CD4-positive, alpha-beta T cell (primary cell): ENCODE data around the gene GDF9. TPM values are rescaled to one million over a fixed set of nuclear protein-coding genes. Genes with fewer than 3 reads are reported as not detected.

ENCODE experiments used
- ATAC-seq: fragments of 200-7000 bp; cut with Tn5 transposase; one replicate; pipeline ENCODE4 v1.10.0; 2022; ENCODE audit warnings: mild to moderate bottlenecking; ENCODE audit not compliant: poor library complexity
- CTCF ChIA-PET: fragments of 350-600 bp; sonication (Branson Sonifier 250); formaldehyde crosslinking; loops from one replicate; lab custom pipeline; 2021; ENCODE audit warnings: antibody characterized with exemption, inconsistent platforms; lab: Charles Lee
- POLR2A ChIA-PET: fragments of 350-600 bp; sonication (Branson Sonifier 250); formaldehyde crosslinking; loops from one replicate; lab custom pipeline; 2021; ENCODE audit warnings: antibody characterized with exemption, inconsistent platforms; lab: Charles Lee
- DNase-seq, 14 experiments: peaks; one replicate each; pipeline ENCODE4 v3.0.0-alpha.2; 2013 to 2020; ENCODE audit warnings: mixed read lengths in 2 of 14
- H3K27ac ChIP-seq, 2 donors: one replicate each; pipeline versions ENCODE4 v1.5.1 to v1.7.0; 2013; ENCODE audit warnings: low read length in 2 of 2, low read depth in 1 of 2, mild to moderate bottlenecking in 1 of 2
- H3K27me3 ChIP-seq, 2 experiments: 1 replicate in 1 of 2; 2 replicates in 1 of 2; pipeline versions ENCODE4 v1.6.1 to v1.7.0; 2013; ENCODE audit warnings: low read length in 2 of 2, control low read depth in 1 of 2, mild to moderate bottlenecking in 1 of 2, moderate library complexity in 1 of 2; ENCODE audit not compliant: insufficient read depth in 2 of 2, control insufficient read depth in 1 of 2
- H3K36me3 ChIP-seq: one replicate; pipeline ENCODE4 v1.6.1; 2013; ENCODE audit warnings: low read length, control low read depth; ENCODE audit not compliant: insufficient read depth
- H3K4me1 ChIP-seq: one replicate; pipeline ENCODE4 v1.6.1; 2013; ENCODE audit warnings: low read length, control low read depth; ENCODE audit not compliant: insufficient read depth
- H3K4me3 ChIP-seq: one replicate; pipeline ENCODE4 v1.5.1; 2013; ENCODE audit warnings: mild to moderate bottlenecking, low read length, moderate library complexity
- H3K9me3 ChIP-seq, 2 experiments: 1 replicate in 1 of 2; 2 replicates in 1 of 2; pipeline versions ENCODE4 v1.6.1 to v1.7.0; 2013; ENCODE audit warnings: low read length in 2 of 2, mild to moderate bottlenecking in 2 of 2, control low read depth in 1 of 2, moderate library complexity in 1 of 2; ENCODE audit not compliant: control insufficient read depth in 1 of 2, insufficient read depth in 1 of 2
- H3K27ac Mint-ChIP-seq: one replicate; pipeline ENCODE4 v1.8.0; 2020; ENCODE audit warnings: mixed read lengths
- H3K27me3 Mint-ChIP-seq: one replicate; pipeline ENCODE4 v1.8.0; 2021; ENCODE audit warnings: mixed read lengths
- H3K36me3 Mint-ChIP-seq: one replicate; pipeline ENCODE4 v1.8.0; 2021; ENCODE audit warnings: low read depth, mixed read lengths
- H3K4me1 Mint-ChIP-seq: one replicate; pipeline ENCODE4 v1.8.0; 2021; ENCODE audit warnings: low read depth, mixed read lengths
- H3K4me3 Mint-ChIP-seq: one replicate; pipeline ENCODE4 v1.8.0; 2020; ENCODE audit warnings: mild to moderate bottlenecking, mixed read lengths
- H3K9me3 Mint-ChIP-seq: one replicate; pipeline ENCODE4 v1.8.0; 2020; ENCODE audit warnings: mixed read lengths
- intact Hi-C, 2 experiments: fragments of 100-400 bp; cut with DNase I in 1 of 2; cut with micrococcal nuclease in 1 of 2; formaldehyde crosslinking; loops; one replicate each; pipeline versions ENCODE4 v1.15.1 to v1.9.0; 2023 to 2025; cut with DNase I, micrococcal nuclease
- total RNA-seq, 174 experiments: library from RNA in 2 of 174; stranded (reverse) in 2 of 174; gene quantifications; one replicate each; pipeline ENCODE4 v1.2.3 and lab custom pipeline; 2021 to 2026
- TF ChIP-seq, protein P1 (sequence below): fragments of 200-600 bp; IDR thresholded peaks from one replicate; pipeline ENCODE4 v1.8.0; 2022; ENCODE audit warnings: antibody characterized with exemption, mild to moderate bottlenecking

GDF9 gene
- total RNA-seq, 2 experiments from 2014 or later: 0.91 to 1.6 TPM

DNA sequence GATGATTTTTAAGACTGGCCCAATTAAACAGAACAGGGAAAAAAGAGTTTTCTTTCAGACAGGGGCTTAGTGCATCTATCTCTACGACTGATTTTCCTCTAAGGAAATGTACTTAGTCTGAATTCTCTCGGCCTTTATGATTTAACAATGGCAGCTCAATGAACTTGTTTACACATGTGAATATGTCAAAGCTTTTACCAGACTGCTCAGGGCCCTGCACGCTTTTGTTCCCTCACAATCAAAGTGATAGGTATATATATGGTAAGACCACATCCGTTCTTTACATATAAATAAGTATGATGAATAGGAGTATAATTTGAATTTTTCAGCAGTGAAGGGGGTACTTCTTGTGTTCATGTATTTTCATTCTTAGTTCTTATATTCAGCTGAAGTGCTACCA is 34.8 kb upstream of the GDF9 start:
- POLR2A ChIA-PET: interaction anchor here (0.7 kb wide), 1 partner anchor 485 kb away, joined by 3 read pairs; no protein-coding TSS in a partner anchor

DNA sequence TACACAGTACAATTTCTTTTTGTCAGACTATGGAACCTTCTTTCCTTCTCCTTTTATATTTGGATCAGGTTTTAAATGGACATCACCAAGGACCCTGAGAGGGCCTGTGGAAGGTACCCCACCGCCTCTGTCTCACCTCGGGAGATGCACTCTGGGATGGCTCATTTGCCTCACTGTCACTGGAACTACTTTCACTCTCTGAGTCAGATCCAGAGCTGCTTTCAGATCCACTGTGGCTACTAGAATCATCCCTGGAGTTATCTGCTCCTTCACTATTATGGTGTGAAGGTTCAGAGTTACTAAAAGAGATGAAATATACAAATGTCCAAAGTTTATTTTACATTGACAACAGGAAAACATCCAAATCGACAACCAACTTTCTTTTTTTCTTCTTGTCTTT is 31.8 kb upstream of the GDF9 start:
- DNase-seq (no peak), ATAC-seq (no peak)
- peaks cover 84% of the 10 kb centered on the region for H3K36me3 Mint-ChIP-seq
- H3K27ac ChIP-seq: no peak overlapping the region
- no peaks in the 10 kb centered on the region for H3K9me3 ChIP-seq
- ChIA-PET CTCF (interaction anchor here (0.6 kb wide), 1 partner anchor 77 kb away, joined by 3 read pairs; no protein-coding TSS in a partner anchor), POLR2A (no interaction called here)
- intact Hi-C loops: no loop called here
- H3K4me1 Mint-ChIP-seq: no peaks in the 10 kb centered on the region
- no peak overlapping the region for H3K4me3 ChIP-seq
- TF ChIP-seq, protein P1, sequence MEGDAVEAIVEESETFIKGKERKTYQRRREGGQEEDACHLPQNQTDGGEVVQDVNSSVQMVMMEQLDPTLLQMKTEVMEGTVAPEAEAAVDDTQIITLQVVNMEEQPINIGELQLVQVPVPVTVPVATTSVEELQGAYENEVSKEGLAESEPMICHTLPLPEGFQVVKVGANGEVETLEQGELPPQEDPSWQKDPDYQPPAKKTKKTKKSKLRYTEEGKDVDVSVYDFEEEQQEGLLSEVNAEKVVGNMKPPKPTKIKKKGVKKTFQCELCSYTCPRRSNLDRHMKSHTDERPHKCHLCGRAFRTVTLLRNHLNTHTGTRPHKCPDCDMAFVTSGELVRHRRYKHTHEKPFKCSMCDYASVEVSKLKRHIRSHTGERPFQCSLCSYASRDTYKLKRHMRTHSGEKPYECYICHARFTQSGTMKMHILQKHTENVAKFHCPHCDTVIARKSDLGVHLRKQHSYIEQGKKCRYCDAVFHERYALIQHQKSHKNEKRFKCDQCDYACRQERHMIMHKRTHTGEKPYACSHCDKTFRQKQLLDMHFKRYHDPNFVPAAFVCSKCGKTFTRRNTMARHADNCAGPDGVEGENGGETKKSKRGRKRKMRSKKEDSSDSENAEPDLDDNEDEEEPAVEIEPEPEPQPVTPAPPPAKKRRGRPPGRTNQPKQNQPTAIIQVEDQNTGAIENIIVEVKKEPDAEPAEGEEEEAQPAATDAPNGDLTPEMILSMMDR: no peak
- no peaks in the 10 kb centered on the region for H3K9me3 Mint-ChIP-seq
- H3K27me3 Mint-ChIP-seq: no peaks in the 10 kb centered on the region
- H3K4me3 Mint-ChIP-seq: no peak overlapping the region
- H3K27ac Mint-ChIP-seq: no peak overlapping the region
- peaks cover 71% of the 10 kb centered on the region for H3K36me3 ChIP-seq
- H3K27me3 ChIP-seq: no peaks in the 10 kb centered on the region
- H3K4me1 ChIP-seq: no peaks in the 10 kb centered on the region

More for the DNA sequence above, 34.8 kb upstream of the GDF9 start:
- ATAC-seq: no peak
- Mint-ChIP-seq H3K36me3 (peaks cover 83% of the 10 kb centered on the region), H3K27me3 (no peaks in the 10 kb centered on the region), H3K4me3 (no peak overlapping the region), H3K4me1 (peaks cover 16% of the 10 kb centered on the region), H3K9me3 (no peaks in the 10 kb centered on the region), H3K27ac (no peak overlapping the region)
- Histone ChIP-seq H3K9me3 (no peaks in the 10 kb centered on the region), H3K4me1 (no peaks in the 10 kb centered on the region), H3K27me3 (no peaks in the 10 kb centered on the region), H3K4me3 (no peak overlapping the region), H3K36me3 (peaks cover 57% of the 10 kb centered on the region), H3K27ac (no peak overlapping the region)
- DNase-seq: no peak
- TF ChIP-seq, protein P1: no peak
- CTCF ChIA-PET: no interaction called here
- intact Hi-C loops: no loop called here

DNA sequence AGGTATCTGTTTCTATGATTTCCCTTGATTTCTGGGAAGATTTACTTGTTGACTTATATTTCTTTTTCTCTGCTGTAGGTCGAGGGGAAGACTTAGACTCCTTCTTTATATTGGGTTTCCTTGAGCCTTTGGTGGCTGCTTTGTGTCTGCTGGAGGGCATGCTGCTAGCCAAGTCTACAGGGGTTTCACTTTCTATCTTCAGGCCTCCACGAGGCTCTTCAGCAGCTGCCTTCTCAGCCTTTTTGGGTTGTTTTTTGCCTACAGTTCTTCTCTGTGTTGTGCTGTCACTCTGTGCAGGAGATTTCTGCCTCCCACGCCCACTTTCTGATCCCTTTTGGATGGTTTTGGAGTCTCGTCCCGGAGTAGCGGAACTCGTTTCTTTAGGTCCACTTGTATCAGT is 30.4 kb upstream of the GDF9 start:
- POLR2A ChIA-PET: no interaction called here
- no peak for ATAC-seq
- peak overlapping the region; percentile 16 for H3K4me3 Mint-ChIP-seq

More for the DNA sequence above, 30.4 kb upstream of the GDF9 start:
- H3K27ac Mint-ChIP-seq: peak overlapping the region; percentile 49
- CTCF ChIA-PET: interaction anchor here (1.7 kb wide), 1 partner anchor 13 kb away, joined by 6 read pairs; no protein-coding TSS in a partner anchor
- H3K27me3 ChIP-seq: no peaks in the 10 kb centered on the region
- H3K4me3 ChIP-seq: no peak overlapping the region
- peaks cover 75% of the 10 kb centered on the region for H3K36me3 ChIP-seq
- H3K27ac ChIP-seq: no peak overlapping the region
- intact Hi-C loops: no loop called here
- H3K9me3 Mint-ChIP-seq: no peaks in the 10 kb centered on the region
- no peaks in the 10 kb centered on the region for H3K4me1 ChIP-seq
- no peaks in the 10 kb centered on the region for H3K9me3 ChIP-seq
- TF ChIP-seq, protein P1: no peak
- H3K27me3 Mint-ChIP-seq: no peaks in the 10 kb centered on the region
- no peak for DNase-seq
- H3K4me1 Mint-ChIP-seq: no peaks in the 10 kb centered on the region
- H3K36me3 Mint-ChIP-seq: peaks cover 88% of the 10 kb centered on the region
